ENCODE results near the gene LY6G5B.

LY6G5B gene

GRCh38 chr6:31652925-31653724 lies 16.7 kb upstream of the LY6G5B start:
- TF ChIP-seq, protein P1, sequence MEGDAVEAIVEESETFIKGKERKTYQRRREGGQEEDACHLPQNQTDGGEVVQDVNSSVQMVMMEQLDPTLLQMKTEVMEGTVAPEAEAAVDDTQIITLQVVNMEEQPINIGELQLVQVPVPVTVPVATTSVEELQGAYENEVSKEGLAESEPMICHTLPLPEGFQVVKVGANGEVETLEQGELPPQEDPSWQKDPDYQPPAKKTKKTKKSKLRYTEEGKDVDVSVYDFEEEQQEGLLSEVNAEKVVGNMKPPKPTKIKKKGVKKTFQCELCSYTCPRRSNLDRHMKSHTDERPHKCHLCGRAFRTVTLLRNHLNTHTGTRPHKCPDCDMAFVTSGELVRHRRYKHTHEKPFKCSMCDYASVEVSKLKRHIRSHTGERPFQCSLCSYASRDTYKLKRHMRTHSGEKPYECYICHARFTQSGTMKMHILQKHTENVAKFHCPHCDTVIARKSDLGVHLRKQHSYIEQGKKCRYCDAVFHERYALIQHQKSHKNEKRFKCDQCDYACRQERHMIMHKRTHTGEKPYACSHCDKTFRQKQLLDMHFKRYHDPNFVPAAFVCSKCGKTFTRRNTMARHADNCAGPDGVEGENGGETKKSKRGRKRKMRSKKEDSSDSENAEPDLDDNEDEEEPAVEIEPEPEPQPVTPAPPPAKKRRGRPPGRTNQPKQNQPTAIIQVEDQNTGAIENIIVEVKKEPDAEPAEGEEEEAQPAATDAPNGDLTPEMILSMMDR (IDR thresholded peaks at IDR 0.05; ENCODE audit: low read depth, low read length): no peak
- DNase-seq: peak; percentile 95
- Histone ChIP-seq H3K9me3 (ENCODE audit: severe bottlenecking) (no peaks in the 10 kb centered on the region), H3K36me3 (peaks cover 50% of the 10 kb centered on the region), H3K27ac (peak overlapping the region; percentile 97), H3K4me3 (ENCODE audit: low read depth, low read length) (peak overlapping the region; percentile 69), H3K27me3 (ENCODE audit: insufficient read depth, low read depth, severe bottlenecking) (no peaks in the 10 kb centered on the region)

DNA sequence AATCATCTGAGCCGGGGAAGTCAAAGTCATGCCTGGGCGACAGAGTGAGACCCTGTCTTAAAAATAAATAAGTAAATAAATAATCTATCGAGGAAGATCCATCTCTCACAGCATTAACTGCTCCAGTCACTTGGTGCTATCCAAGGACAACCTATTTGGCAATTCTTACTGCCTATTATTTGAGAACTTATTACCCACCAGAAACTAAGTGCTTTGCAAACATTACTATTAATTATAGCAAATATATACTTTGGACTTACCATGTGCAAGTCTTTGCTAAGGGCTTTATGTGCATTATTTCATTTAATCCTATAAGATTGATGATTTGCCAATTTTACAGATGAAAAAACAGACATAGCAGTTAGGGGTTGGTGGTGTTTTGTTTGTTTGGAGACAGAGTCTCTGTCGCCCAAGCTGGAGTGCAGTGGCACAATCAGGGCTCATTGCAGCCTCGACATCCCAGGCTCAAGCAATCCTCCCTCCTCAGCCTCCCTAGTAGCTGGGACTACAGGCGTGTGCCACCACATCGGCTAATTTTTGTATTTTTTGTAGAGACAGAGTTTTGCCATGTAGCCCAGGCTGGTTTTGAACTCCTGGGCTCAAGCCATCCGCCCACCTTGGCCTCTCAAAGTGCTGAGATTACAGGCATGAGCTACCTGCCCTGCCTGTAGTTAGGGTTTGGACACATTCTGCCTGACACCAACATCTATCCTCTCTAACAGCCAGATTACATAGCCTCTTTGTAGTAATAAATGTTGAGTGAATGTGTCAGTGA lies 15.0 kb upstream of the LY6G5B start:
- no peak overlapping the region for H3K27ac ChIP-seq
- no peak for DNase-seq

GRCh38 chr6:31655349-31656237 lies 14.2 kb upstream of the LY6G5B start, which contains the start of gene APOM:
Gene APOM (plus strand): TSS chr6:31655894. CDS start chr6:31655967, 73 bp downstream.
- H3K27me3 ChIP-seq (ENCODE audit: insufficient read depth, low read depth, severe bottlenecking): no peaks in the 10 kb centered on the region
- no peak within 1 kb of the TSS for H3K4me3 ChIP-seq (ENCODE audit: low read depth, low read length)
- no peak within 1 kb of the TSS for H3K27ac ChIP-seq
- peaks cover 42% of the 10 kb centered on the region for H3K36me3 ChIP-seq
- H3K9me3 ChIP-seq (ENCODE audit: severe bottlenecking): no peaks in the 10 kb centered on the region
- no peak for DNase-seq
- TF ChIP-seq, protein P1 (IDR thresholded peaks at IDR 0.05; ENCODE audit: low read depth, low read length): no peak

More for the DNA sequence above, 15.0 kb upstream of the LY6G5B start:
- H3K4me3 ChIP-seq (ENCODE audit: low read depth, low read length): no peak overlapping the region
- H3K36me3 ChIP-seq: peaks cover 47% of the 10 kb centered on the region
- TF ChIP-seq, protein P1 (IDR thresholded peaks at IDR 0.05; ENCODE audit: low read depth, low read length): no peak
- H3K27me3 ChIP-seq (ENCODE audit: insufficient read depth, low read depth, severe bottlenecking): no peaks in the 10 kb centered on the region
- no peaks in the 10 kb centered on the region for H3K9me3 ChIP-seq (ENCODE audit: severe bottlenecking)

- TF ChIP-seq, protein P1 (IDR thresholded peaks at IDR 0.05; ENCODE audit: low read depth, low read length): no peak
- peaks cover 40% of the 10 kb centered on the region for H3K36me3 ChIP-seq
- H3K9me3 ChIP-seq (ENCODE audit: severe bottlenecking): no peaks in the 10 kb centered on the region
- DNase-seq: no peak
- H3K27ac ChIP-seq: no peak overlapping the region
- no peak overlapping the region for H3K4me3 ChIP-seq (ENCODE audit: low read depth, low read length)
- H3K27me3 ChIP-seq (ENCODE audit: insufficient read depth, low read depth, severe bottlenecking): no peaks in the 10 kb centered on the region
These were observed 12.2 kb upstream of the LY6G5B start for GRCh38 chr6:31657406-31658157.

- Histone ChIP-seq H3K4me3 (ENCODE audit: low read depth, low read length) (no peak overlapping the region), H3K27ac (no peak overlapping the region), H3K27me3 (ENCODE audit: insufficient read depth, low read depth, severe bottlenecking) (no peaks in the 10 kb centered on the region), H3K9me3 (ENCODE audit: severe bottlenecking) (no peaks in the 10 kb centered on the region), H3K36me3 (peaks cover 44% of the 10 kb centered on the region)
- TF ChIP-seq, protein P1 (IDR thresholded peaks at IDR 0.05; ENCODE audit: low read depth, low read length): no peak
- DNase-seq: no peak
These were observed 11.6 kb upstream of the LY6G5B start for GRCh38 chr6:31658158-31658688.
